HG03575 (cell line): ENCODE data around the gene YIF1B.

Experiments used
- ATAC-seq: cut with Tn5 transposase; IDR thresholded peaks from one replicate; pipeline ENCODE4 v1.9.1; 2021; ENCODE audit not compliant: unreplicated experiment, insufficient number of reproducible peaks, low FRiP score; ENCODE audit errors: extremely low read depth

YIF1B gene

DNA sequence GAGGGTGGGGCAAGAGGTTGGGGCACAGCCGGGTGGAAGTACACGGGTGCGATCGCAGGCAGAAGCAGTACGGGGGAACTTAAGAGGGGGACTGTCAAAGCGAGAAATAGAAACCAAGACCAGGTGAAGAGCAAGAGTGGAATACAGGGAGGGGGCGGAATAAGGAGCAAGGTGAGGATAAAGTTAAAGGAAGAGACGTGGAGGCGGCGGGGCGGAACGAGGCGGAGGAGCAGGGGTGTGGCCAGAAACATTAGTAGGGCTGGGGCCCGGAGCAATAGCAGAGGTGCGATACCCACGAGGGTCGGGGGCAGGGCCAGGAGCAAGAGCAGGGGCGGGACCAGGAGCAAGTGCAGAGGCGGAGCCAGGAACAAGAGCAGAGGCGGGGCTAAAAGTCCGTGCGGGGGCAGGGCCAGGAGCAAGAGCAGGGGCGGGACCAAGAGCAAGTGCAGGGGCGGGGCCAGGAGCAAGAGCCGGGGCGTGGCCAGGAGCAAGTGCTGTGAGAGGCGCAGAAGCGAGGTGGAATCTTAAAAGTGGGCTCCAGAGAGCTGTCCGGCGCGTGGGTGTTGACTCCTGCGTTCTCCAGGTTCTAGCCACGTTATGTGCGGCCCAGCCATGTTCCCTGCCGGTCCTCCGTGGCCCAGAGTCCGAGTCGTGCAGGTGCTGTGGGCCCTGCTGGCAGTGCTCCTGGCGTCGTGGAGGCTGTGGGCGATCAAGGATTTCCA, 21.1 kb upstream of the YIF1B start:
- no peak for ATAC-seq

DNA sequence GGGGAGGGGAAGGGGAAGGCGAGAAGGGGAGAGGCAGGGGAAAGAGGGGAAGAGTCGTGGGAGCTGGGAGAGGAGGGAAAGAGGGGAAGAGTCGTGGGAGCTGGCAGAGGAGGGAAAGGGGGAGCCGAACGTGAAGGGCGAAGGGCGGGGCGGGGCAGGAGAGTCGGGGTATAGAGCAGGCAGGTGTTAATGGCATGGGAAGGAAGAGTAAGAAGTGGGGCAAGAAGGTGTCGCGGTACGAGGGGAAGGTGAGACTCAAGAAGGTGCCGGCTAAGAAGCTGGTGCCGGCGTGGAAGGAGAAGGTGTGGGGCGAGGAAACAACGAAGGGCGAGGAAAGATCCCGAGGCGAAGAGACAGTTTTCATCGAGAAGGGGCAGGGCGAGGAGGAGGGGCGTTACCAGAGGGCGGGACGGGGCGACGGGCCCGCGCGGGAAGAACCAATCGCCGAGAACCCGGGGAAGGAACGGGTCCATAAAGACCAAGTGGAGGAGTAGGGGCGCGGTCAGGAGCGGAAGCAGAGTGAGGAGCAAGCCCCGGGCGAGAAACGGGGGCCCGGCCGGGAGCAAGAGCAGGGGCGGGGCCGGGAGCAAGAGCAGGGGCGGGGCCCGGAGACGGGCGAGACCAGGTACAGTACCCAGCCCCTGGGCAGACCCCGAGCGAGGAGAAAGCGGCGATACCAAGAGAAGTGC, 20.3 kb upstream of the YIF1B start:
- ATAC-seq = no peak

- no peak for ATAC-seq
Measured at GRCh38 chr19:38333245-38333644, 17.5 kb upstream of the YIF1B start.

DNA sequence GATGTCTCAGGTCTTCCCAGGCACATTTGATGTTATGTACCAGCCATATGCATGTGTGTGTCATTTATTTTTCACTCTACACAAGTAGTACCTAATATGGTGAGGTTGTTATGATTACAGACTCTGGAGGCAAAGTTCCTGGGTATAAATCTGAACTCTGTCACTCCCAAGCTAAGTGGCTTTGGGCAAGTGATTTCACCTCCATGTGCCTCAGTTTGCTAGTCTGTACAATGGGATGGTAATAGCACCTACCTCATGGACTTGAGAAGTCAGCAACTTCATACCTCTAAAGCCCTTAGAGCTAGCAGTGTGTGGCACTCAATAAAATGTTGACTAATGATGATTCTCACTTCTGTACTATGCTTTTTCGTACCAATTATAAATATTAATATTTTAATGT, 16.0 kb upstream of the YIF1B start:
- no peak for ATAC-seq

DNA sequence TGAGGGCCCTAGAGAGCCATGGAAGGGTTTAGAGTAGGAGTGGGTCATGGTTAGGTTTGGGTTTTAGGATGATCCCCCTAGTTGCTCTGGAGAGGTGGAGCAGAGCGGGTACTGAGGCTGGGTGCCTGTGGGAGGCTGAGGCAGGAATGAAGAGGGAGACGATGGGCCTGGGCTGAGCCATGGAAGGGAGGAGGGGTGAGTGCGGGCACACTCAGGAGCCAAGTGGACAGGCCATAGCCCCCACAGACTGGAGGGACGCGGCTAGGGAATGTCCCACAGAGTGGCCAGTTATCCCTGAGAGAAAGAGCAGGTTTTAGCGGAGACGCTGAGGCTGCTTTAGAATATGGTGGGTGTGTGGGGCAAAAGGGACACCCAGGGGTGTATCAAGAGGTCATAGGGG, 13.9 kb upstream of the YIF1B start:
- ATAC-seq = no peak

DNA sequence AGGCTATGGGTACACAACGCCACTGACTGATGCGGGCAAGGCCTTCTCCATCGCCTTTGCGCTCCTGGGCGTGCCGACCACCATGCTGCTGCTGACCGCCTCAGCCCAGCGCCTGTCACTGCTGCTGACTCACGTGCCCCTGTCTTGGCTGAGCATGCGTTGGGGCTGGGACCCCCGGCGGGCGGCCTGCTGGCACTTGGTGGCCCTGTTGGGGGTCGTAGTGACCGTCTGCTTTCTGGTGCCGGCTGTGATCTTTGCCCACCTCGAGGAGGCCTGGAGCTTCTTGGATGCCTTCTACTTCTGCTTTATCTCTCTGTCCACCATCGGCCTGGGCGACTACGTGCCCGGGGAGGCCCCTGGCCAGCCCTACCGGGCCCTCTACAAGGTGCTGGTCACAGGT, 10.8 kb upstream of the YIF1B start:
- ATAC-seq = no peak

DNA sequence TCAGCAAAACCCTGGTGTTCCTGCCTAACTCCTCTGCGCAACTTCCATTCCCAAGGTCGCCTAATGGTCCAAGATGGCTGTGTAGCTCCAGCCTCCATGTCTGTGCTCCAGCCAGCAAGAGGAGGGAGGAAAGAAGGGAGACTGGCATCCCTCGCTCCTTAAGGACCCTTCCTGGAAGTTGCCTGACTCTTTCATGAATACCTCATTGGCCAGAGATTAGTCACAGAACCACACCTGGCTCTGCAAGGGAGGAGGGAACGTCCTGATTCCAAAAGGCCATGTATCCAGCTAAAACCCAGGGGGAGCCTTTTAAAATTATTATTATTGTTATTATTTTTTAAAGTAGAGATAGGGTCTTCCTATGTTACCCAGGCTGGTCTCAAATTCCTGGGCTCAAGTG, 8.7 kb upstream of the YIF1B start:
- no peak for ATAC-seq

- ATAC-seq = no peak
Measured at GRCh38 chr19:38323291-38323690, 7.5 kb upstream of the YIF1B start.

DNA sequence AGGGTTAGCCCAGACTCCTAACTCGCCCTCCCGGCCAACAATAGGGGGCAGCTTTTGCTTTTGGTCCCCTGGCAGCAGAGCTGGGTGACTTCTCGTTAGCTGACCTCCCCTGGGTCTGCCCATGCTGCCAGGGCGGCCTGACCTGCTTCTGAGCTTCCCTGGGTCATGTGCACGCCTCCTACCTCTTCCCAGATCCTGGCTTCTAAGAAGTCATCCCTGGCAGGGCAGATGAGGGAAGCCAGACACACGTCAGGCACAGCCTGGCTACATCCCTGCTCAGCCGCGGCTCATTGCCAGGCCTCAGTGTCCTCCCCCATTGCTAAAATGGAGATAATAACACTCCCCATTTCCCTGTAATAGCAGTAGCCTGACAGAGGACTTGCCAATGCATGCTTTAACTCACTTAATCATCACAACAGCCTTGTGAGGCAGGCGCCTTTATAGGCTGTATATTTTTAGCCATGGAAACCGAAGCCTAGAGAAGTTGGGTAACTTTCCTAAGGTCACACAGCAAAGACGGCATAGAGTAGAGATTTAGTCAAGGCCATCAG, 6.0 kb upstream of the YIF1B start:
- ATAC-seq = no peak

GRCh38 chr19:38320969-38321339, 5.2 kb upstream of the YIF1B start:
- ATAC-seq = no peak

DNA sequence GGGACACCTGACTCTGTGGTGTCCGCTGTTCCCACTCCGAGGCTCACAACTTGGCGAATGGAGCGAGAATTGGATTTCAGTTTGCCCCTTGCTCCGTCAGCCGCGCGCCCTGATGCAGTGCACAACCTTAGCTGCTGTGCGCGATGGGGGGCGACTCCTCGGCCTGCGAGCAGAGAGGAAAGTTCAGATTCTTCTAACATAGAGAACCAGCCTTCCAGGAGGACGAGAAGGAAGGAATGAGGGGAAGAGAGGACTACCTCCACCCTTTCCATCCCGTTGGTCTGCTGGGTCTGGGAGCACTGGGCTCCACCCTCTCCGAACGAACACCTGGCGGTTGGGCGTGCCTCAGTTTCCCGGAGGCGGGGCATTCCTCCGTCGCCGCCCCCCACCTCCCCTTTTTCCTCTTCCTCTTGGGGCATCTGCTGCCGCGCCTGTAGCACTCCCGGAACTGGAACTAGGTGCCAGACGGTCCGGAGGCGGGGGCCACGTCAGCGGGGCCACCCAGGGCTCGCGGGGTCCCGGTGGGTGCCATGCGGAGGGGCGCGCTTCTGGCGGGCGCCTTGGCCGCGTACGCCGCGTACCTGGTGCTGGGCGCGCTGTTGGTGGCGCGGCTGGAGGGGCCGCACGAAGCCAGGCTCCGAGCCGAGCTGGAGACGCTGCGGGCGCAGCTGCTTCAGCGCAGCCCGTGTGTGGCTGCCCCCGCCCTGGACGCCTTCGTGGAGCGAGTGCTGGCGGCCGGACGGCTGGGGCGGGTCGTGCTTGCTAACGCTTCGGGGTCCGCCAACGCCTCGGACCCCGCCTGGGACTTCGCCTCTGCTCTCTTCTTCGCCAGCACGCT, 3.9 kb upstream of the YIF1B start, which contains the start of gene KCNK6:
TSS of gene KCNK6 (plus strand) at position 425 of the 838 bp plus-strand sequence. CDS start at position 531, 106 bp downstream.
- no peak for ATAC-seq

DNA sequence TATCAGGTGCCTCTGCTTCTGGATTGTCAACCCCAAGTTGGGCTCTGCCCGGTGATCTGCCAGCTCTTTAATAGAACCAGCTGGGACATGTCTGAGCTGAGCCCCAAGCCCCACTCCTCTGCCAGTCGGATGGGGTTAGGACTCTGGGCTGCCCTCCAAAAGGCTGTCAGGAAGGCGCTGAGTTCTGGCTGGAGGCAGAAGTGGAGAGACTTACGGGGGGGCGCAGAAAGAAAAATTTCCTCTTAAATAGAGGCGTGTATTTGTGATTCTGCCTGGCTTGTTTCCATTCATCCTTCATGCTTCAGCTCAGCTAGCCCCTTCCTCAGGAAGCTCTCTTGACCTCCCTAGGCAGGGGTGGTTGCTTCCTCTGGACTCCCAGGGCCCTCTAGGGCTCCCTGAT, 2.9 kb upstream of the YIF1B start:
- no peak for ATAC-seq

DNA sequence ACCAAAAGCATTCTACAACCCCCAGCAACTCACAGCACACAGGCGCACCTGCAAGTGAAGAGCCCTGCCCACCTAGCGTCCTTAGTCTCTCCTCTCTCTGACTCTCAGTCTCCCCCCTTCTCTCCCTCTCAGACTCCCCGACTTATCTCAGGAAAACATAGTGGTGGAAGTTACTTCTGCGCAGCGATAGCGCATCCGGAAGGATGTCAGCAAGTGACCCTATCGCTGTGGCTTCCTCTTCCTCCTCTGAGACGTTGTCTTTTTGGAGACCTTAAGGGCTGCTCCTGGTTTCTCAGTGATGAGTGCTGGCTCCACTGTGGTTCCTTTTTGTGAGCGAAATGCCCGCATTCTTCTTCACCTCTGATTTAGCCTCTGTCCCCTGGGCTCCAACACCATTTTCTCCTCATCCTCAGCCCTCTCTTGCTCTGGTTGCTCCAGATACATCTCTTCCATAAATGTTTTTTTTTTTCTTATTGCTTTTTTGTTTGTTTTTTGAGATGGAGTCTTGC, 1.4 kb upstream of the YIF1B start:
- no peak for ATAC-seq

DNA sequence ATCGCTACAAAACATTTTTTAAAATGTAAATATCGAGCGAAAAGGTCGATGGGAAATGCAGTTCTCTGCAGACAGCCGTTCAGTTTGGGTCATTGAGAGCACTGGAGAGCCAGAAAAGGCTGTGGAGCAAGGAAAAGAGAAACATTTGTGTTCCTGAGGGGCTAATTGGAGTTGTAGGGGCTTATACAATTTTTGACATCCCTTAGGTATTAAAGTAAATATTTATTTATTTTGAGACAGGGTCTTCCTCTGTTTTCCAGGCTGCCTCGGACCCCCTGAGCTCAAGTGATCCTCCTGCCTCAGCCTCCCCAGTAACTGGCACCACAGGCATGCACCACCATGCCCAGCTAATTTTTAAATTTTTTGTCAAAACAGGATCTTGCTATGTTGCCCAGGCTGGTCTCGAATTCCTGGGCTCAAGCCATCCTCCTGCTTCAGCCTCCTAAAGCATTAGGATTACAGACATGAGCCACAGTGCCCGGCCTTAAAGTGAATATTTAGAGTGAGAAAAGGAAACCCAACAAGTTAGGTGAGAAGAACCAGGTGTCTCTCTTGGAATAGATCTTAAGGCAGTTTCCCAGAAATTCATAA, 825 bp upstream of the YIF1B start:
- no peak for ATAC-seq

DNA sequence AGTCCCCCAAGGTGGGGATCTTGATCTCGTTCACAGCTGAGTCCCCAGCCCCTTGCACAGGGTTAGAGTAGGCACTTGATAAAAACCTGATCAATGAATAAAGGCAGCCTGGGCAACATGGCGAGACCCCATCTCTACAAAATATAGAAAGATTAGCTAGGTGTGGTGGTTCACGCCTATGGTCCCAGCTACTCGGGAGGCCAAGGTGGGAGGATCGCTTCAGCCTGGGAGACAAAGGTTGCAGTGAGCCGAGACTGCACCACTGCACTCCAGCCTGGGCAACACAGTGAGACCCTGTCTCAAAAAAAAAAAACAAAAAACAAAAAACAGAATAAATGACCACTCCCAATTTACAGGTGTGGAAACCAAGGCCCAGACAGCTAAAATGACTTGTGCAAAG, 4.8 kb downstream of the YIF1B start:
- no peak for ATAC-seq

- no peak for ATAC-seq
Measured at GRCh38 chr19:38310279-38310670, 5.5 kb downstream of the YIF1B start.

DNA sequence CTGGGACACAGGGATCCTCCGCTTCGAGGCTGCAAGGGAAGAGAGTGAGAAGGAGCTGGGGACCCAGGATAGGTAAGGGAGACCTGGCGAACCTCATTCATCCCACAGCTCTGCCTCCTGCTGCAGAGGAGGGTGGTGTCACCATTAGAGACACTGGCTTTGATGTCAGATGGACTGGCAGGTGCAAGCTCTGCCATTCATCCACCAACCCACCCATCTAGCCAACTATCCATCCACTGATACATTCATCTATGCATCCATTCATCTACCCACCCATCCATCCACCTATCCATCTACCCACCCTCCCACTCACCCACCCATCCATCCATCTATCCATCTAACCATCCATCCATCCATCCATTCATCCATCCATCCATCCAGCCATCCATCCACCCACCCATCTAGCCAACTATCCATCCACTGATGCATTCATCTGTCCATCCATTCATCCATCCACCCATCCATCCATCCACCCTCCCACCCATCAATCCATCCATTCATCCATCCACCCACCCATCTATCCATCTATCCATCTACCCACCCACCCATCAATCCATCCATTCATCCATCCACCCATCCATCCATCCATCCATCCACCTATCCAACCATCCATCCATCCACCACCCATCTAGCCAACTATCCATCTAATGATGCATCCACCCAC, 6.0 kb downstream of the YIF1B start:
- ATAC-seq = no peak

DNA sequence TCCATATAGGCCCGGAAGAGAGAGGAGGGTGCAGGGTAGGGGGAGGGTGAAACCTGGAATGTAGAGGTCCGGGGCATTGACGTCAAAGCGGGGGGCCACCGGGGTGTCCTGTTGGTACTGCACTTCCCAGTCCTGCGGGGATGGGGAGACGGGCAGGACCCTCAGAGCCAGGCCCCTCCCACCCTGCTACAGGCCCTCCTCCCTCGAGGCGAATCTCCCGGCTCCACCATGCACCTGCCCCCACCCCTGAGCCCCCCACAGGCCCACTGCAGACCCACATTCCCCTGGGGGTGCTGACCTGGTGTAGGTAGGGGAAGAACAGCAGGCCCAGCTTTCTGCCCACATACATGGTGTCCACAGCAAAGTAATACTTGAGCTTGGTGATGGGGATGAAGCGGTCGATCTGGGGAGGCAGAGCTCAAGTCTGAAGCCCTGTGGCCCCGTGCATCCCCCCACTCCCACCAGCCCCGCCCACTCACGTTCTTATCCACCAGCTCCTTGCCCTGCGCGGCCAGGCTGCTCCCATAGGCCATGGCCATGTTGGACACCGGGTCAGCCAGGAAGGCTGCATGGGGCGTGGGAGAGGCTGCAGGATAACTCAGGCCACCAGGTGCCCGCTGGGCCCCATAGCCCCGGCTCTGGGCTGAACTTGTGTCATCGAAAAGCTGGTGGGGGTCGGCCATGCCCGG, 6.7 kb downstream of the YIF1B start:
- no peak for ATAC-seq
